ENCODE data around the gene SDHA.

Gene SDHA

DNA sequence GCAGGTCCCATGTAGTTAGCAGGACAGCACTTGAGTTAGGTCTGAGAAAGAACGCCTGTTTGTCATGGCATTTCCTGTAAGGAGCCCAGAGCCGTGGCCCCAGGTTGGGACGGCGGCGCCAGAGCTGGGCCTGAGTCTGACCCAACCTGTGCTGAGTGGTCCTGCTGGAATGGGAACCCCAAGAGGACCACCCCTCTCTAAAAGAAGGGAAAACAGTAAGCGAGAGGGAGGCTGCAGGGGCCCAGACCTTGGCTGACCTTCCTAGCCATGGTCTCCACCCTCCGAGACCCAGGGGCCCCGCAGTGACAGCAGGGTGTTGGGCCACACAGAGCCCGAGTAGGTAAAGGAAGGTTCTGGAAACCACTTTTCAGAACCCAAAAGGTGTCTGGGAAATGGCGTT lies 28.6 kb upstream of the SDHA start:
- DNase-seq (ENCODE audit: low read depth) = no peak
- no peak overlapping the region for H3K4me3 ChIP-seq (ENCODE audit: low read depth, low read length)
- TF ChIP-seq, protein P1, sequence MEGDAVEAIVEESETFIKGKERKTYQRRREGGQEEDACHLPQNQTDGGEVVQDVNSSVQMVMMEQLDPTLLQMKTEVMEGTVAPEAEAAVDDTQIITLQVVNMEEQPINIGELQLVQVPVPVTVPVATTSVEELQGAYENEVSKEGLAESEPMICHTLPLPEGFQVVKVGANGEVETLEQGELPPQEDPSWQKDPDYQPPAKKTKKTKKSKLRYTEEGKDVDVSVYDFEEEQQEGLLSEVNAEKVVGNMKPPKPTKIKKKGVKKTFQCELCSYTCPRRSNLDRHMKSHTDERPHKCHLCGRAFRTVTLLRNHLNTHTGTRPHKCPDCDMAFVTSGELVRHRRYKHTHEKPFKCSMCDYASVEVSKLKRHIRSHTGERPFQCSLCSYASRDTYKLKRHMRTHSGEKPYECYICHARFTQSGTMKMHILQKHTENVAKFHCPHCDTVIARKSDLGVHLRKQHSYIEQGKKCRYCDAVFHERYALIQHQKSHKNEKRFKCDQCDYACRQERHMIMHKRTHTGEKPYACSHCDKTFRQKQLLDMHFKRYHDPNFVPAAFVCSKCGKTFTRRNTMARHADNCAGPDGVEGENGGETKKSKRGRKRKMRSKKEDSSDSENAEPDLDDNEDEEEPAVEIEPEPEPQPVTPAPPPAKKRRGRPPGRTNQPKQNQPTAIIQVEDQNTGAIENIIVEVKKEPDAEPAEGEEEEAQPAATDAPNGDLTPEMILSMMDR (IDR thresholded peaks at IDR 0.05; ENCODE audit: control insufficient read depth, extremely low read depth, insufficient read depth) = no peak

DNA sequence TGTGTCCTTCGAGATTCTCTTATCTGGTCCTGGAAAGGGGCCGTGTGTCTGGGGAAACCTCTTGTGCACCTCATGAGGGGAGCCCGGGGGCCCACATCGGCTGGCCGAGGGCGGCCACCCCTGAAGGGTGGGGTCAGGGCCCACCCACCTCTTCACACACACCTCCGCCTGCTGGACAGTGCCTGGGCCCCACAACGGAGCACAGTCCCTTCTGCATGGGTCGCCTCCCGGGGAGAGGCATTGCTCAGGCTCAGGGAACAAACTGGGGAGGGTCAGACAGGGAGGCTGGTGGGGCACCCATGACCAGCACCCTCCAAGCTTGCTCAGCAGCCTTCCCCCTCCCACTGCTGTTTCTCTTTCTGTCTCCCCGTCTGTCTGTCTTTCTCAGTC lies 28.1 kb upstream of the SDHA start:
- TF ChIP-seq, protein P1 (IDR thresholded peaks at IDR 0.05; ENCODE audit: control insufficient read depth, extremely low read depth, insufficient read depth) = no peak
- no peak overlapping the region for H3K4me3 ChIP-seq (ENCODE audit: low read depth, low read length)
- no peak for DNase-seq (ENCODE audit: low read depth)

DNA sequence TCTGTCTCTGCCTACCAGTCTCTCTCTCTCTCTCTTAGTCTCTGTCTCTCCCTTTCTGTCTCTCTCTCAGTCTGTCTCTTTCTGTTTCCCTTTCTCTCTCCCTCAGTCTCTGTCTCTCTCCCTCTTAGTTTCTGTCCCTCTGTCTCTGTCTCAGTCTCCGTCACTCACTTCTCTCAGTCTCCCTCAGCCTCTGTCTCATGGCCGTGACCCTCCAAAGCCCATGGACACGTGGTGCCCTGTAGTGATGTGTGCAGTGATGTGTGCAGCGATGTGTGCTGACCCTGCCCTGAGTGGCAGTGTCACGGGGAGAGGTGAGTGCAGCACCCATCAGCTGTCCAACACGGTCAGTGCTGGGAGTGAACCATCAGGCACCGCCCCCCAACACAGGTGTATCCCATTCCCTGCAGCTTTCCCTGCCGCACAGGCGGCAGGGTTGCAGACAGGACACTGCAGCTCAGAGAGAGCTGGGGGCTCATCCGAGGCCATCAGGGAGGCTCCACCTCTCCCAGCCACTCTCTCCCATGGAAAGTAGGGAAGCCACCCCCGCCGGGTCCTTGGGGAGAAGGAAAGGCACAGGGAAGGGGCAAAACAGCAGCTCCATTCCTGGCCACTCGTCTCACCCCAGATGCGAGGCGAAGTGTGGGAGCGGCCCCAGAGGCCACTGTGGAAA lies 27.6 kb upstream of the SDHA start:
- DNase-seq (ENCODE audit: low read depth) = no peak
- TF ChIP-seq, protein P1 (IDR thresholded peaks at IDR 0.05; ENCODE audit: control insufficient read depth, extremely low read depth, insufficient read depth) = no peak

DNA sequence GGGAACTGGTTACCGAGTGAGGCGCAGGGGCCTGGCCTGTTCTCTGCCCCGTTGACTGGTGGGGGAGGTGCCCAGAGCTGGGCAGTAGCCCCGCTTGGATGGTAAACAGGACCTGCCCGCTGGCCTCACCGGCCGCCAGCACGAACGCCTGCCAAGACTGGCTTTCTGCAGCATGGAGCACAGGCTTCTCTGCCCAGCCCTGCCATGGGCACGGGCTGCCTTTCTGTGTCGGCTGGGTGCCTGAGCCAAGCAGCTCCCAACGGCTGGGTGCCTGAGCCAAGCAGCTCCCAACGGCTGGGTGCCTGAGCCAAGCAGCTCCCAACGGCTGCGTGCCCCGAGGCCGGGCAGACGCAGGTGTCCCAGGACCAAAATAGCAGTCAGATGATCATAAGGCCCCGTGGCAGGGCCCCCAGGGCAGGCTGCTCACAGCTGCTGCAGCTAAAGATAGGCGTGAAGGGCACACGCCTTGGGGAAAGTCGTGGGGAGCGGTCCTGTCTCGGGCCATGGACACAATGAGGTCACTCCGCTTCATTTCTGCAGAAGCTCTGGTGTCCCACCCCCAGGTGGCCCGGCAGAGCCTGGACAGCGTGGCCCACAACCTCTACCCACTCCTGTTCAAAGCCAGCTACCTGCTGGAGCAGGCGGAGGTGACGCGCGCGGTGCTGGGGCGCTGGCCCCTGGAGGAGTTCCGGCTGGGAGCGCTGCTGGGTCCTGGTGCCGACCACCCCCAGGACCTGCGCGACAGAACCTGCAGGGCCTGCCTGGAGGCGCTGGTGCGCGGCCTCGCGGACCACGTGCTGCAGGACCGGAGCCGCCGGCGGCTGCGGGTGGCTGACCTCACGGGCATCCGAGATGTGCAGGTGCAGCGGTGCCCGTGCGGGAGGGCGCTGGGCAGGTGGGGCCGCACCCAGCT lies 26.8 kb upstream of the SDHA start, which contains the start of gene LRRC14B:
Gene LRRC14B, plus strand, starts transcription at position 460 of the 913 bp plus-strand sequence. Its CDS starts 44 bp downstream, at position 504.
- TF ChIP-seq, protein P1 (IDR thresholded peaks at IDR 0.05; ENCODE audit: control insufficient read depth, extremely low read depth, insufficient read depth) = no peak
- DNase-seq (ENCODE audit: low read depth) = no peak
- H3K4me3 ChIP-seq (ENCODE audit: low read depth, low read length) = no peak within 1 kb of the TSS

More for the DNA sequence above, 27.6 kb upstream of the SDHA start:
- no peak overlapping the region for H3K4me3 ChIP-seq (ENCODE audit: low read depth, low read length)

DNA sequence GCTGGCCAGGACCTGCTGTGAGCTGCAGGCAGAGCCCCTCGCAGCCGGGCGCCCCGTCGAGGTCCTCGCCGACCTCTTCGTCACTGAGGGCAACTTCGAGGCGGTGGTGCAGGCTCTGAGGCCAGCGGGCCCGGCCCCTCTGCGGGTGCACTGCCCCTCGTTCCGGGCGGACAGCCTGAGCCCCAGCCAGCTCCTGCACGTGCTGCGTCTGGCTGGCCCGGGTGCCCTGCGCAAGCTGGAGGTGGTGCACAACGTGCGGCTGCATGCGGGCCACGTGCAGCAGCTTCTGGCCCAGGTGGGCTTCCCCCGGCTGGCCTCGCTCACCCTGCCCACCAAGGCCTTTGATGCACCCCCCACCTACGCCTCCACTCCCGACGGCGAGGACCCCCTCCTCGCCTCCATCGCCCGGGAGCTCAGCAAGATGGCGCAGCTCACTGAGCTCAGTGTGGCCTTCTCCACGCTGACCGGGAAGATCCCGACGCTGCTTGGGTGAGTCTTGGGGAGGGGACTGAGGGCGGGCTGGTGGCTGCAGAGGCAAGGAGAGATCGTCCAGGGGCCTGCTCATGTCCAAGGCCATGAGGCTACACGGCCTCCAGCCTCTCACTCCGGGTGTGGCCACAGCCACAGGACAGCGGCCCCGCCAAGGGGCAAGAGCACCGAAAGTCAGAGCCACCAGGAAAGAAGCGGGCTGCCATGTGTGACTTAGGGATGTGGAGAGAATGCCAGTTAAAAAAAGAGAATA lies 26.0 kb upstream of the SDHA start:
- no peak overlapping the region for H3K4me3 ChIP-seq (ENCODE audit: low read depth, low read length)
- DNase-seq (ENCODE audit: low read depth) = no peak
- TF ChIP-seq, protein P1 (IDR thresholded peaks at IDR 0.05; ENCODE audit: control insufficient read depth, extremely low read depth, insufficient read depth) = no peak

DNA sequence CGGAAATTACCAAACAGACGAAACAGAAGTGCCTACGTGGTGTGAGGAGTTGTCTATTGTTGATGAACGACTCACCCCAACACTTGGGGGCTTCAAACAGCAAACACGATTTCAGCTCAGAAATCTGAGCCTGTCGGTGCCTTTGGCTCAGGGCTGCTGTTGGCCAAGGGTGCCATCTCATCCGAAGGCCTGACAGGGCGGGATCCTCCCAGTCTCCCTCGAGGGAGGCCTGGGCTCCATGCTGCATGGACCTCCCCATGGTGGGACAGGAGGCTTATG lies 25.5 kb upstream of the SDHA start:
- no peak overlapping the region for H3K4me3 ChIP-seq (ENCODE audit: low read depth, low read length)
- TF ChIP-seq, protein P1 (IDR thresholded peaks at IDR 0.05; ENCODE audit: control insufficient read depth, extremely low read depth, insufficient read depth) = no peak
- DNase-seq (ENCODE audit: low read depth) = no peak

Measured in LNCaP clone FGC (cell line).